AG04449 (cell line): ENCODE measurements around the gene ODAD3.
A peak's percentile ranks its signal among the peaks of the same experiment; 100 is the strongest.
"Not testable (repeated sequence)": the region's sequence is repeated elsewhere in the genome, so short reads cannot be mapped to it uniquely, and the experiment has no call there.

Experiments used
- CTCF ChIA-PET: fragments of 350-600 bp; formaldehyde crosslinking; extraction: SDS; loops from one replicate; lab custom pipeline; 2021; ENCODE audit warnings: antibody characterized with exemption; lab: Yijun Ruan, JAX
- POLR2A ChIA-PET: fragments of 400-600, 350-600 bp; formaldehyde crosslinking; extraction: SDS; loops from one replicate; lab custom pipeline; 2020; ENCODE audit warnings: antibody characterized with exemption, inconsistent platforms; lab: Yijun Ruan, JAX
- DNase-seq: peaks from one replicate; pipeline ENCODE4 v3.0.0-alpha.2; 2010; ENCODE audit warnings: low read depth, low spot score
- H3K4me3 ChIP-seq: 2 replicates; pipeline ENCODE4 v1.5.1; 2011; ENCODE audit warnings: low read depth, mild to moderate bottlenecking, control low read depth, low read length
- CTCF ChIP-seq: IDR thresholded peaks from one replicate; pipeline ENCODE4 v1.5.1; 2011; ENCODE audit warnings: mild to moderate bottlenecking, moderate library complexity, low read length, control low read depth, inconsistent platforms; ENCODE audit not compliant: insufficient read depth; ENCODE audit errors: missing control alignments

Gene ODAD3

GRCh38 chr19:11480715-11481533, 46.0 kb upstream of the ODAD3 start, which contains the start of gene ELAVL3:
TSS of gene ELAVL3 (minus strand) at chr19:11481046. CDS start at chr19:11480608, 438 bp downstream.
- ChIA-PET POLR2A (no interaction called here), CTCF (interaction anchor here (4.7 kb wide), 1 partner anchor 193 kb away, joined by 89 read pairs; no protein-coding TSS in a partner anchor)
- no peak for DNase-seq
- TF ChIP-seq CTCF = peak; percentile 1
- peak within 1 kb of the TSS; percentile 20; the same call in 1 of the 2 replicates for H3K4me3 ChIP-seq

DNA sequence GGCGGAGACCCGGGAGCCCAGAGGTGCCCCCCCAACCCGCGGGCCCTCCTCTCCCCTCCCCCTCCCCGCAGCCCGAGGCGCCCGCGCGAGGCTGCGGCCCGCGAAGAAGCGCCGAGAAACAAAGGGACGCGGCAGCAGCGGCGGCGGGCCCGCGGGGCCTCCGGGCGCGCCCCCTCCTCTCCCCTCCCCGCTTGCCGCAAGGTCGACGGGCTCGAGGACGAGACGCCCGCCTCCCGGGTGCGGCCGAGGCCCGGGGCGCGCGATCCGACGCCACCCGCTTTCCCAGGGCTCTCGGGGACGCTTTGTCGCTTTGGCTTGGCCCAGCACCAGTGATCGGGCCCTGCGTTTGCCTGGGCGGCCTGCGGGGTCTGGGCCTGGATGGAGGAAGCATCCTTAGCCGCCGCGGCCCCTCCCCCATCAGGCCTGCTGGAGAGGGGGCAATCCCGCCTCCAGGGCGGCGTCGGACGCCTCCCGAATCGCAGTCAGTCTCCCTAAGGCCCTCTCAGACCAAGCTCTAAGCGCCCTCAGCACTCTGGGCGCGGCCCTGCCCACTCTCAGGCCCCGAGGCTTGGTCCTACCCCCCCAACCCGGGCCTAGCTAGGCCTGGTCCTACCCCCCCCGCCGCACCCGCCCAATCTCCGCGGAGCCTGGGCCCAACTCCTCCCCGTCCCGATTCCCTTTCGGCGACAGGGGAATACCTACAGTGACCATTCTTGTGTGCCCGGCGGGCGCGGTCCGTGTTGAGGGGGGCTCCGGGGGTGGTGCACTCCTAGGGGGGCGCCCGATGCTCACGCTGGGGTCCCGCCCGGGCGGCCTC, 45.2 kb upstream of the ODAD3 start:
- no peak overlapping the region for H3K4me3 ChIP-seq
- POLR2A ChIA-PET = no interaction called here
- no peak for TF ChIP-seq CTCF
- no peak for DNase-seq
- CTCF ChIA-PET = interaction anchor here (4.7 kb wide), 1 partner anchor 192 kb away, joined by 89 read pairs; no protein-coding TSS in a partner anchor

DNA sequence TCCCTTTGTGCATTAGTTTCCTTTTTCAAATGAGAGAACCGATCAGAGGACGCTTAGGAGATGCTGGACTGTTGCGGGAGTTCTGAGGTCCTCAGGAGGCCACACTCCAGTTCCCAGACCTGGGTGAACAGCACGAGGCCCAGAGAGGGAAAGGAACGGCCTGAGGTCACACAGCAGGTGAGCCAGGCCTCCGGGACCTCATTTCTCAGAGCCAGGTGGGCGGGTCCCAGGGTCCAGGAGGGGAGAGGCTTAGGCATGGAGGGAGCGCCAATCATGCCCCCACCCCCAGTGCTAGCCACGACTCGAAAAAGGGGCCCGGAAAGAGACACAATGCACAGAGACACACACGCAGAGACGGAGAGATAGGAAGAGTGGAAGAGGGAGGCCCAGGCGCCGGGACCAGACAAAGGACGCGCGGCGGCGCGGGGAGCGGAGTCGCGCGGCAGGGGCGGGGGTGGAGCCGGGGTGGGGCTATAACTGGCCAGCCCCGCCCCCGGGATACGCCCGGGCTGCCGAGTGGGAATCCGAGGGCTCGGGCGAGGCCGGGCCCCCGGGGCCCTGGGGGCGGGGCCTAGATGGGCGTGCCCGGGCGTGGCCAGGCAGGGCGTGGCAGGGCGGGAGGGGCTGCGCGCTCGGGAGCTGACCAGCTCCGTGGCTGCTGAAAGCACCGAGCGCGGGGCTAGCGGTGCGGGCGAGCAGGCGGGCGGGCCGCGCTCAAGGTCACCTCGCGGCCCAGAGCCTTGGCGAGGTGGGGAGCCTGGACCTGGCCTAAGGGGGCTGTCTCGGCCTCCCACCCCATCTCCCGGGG, 44.4 kb upstream of the ODAD3 start:
- no peak for TF ChIP-seq CTCF
- POLR2A ChIA-PET = no interaction called here
- DNase-seq = no peak
- no peak overlapping the region for H3K4me3 ChIP-seq
- CTCF ChIA-PET = interaction anchor here (4.7 kb wide), 1 partner anchor 191 kb away, joined by 89 read pairs; no protein-coding TSS in a partner anchor

DNA sequence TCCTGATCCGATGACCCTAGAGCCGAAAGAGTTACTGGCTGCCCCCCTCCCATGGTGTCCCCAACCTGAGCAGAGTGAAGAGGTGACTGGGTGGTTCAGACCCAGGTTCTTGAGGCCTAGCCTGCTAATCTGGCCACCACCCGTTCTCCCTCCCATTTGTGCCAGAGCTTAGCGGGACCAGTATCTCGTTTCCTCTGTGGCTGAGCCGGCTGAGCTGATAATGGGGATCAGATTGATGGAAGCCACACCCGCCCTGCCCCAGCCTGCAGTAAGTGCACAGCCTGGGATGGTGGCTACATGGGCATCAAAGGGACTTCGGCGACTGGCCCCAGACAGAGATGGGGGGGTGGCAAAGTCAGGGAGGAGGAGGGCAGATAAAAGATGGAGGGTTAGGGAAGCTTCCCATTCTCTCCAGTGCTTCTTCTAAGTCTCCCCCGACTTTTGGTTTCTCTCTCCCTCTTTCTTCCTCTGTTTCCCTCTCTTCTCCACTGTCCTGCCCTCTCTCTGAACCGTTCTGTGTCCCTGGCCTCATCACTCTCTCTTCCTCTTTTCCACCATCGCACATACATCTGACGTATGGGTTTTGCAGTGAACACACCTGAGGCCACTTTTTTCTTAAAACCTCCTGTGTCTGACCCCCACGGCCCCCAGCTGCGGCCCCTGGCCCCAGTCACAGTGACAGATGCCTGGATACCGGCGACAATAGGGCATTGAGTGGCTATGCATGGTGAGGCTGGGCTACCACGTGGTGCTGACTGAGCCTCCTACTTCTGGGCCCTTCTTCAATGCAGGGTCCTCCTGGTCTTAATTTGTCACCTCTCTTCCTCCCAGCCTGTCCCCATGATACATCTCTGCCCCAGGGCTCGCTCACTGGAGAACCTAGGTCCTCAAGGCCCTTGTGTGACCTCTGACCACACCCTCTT, 43.5 kb upstream of the ODAD3 start:
- DNase-seq = no peak
- CTCF ChIA-PET = no interaction called here
- TF ChIP-seq CTCF = no peak
- no peak overlapping the region for H3K4me3 ChIP-seq
- POLR2A ChIA-PET = no interaction called here

GRCh38 chr19:11475861-11476260, 40.9 kb upstream of the ODAD3 start:
- no peak overlapping the region for H3K4me3 ChIP-seq
- ChIA-PET CTCF (no interaction called here), POLR2A (no interaction called here)
- TF ChIP-seq CTCF = no peak
- no peak for DNase-seq

DNA sequence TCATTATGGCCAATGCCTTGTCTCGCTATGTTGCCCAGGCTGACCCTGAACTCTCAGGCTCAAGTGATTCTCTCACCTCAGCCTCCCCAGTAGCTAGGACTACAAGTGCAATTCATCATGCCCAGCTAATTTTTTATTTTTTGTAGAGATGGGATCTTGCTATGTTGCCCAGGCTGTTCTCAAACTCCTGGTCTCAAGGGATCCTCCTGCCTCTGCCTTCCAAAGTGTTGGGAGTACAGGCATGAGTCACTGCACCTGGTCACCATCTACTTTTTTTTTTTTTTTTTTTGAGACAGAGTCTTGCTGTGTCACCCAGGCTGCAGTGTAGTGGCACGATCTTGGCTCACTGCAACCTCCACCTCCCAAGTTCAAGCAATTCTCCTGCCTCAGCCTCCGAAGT, 40.4 kb upstream of the ODAD3 start:
- H3K4me3 ChIP-seq, POLR2A ChIA-PET, CTCF ChIA-PET, DNase-seq: not testable (repeated sequence)
